Panc1 (cell line): ENCODE results near the gene GFY. TPM values are rescaled to one million over a fixed set of nuclear protein-coding genes. Genes with fewer than 3 reads are reported as not detected.

ENCODE experiments used
- ATAC-seq: fragments of 200-7000 bp; cut with Tn5 transposase; 2 replicates; pipeline ENCODE4 v1.9.1; 2020; ENCODE audit warnings: mild to moderate bottlenecking, moderate library complexity
- BruUV-seq: library from RNA; stranded (reverse); fragments of 400-500 nt; replicated peaks from 2 replicates; lab custom pipeline; 2021; lab: Mats Ljungman, UMichigan
- CTCF ChIA-PET: fragments of 300-600 bp; sonication (Branson Sonifier 250); formaldehyde crosslinking; loops from one replicate; lab custom pipeline; 2022; ENCODE audit warnings: antibody characterized with exemption; lab: Charles Lee
- POLR2A ChIA-PET: fragments of 300-600 bp; sonication (Branson Sonifier 250); formaldehyde crosslinking; loops from one replicate; lab custom pipeline; 2022; ENCODE audit warnings: antibody characterized with exemption; lab: Charles Lee
- DNase-seq: peaks from one replicate; pipeline ENCODE4 v3.0.0-alpha.2; 2010; ENCODE audit warnings: low read depth, low spot score
- H3K27ac ChIP-seq: 2 replicates; pipeline ENCODE4 v1.5.1; 2011; ENCODE audit warnings: mild to moderate bottlenecking, low read length, inconsistent platforms
- H3K27me3 ChIP-seq: fragments of 200-500 bp; sonication (Bioruptor generic); 2 replicates; pipeline ENCODE4 v1.6.0; 2014; ENCODE audit warnings: low read length, inconsistent platforms; ENCODE audit not compliant: control insufficient read depth, insufficient read depth
- H3K36me3 ChIP-seq: fragments of 200-500 bp; sonication (Bioruptor generic); 2 replicates; pipeline ENCODE4 v1.5.1; 2014; ENCODE audit warnings: inconsistent platforms, mild to moderate bottlenecking, low read length, moderate library complexity; ENCODE audit not compliant: control insufficient read depth, insufficient read depth
- H3K4me1 ChIP-seq: 2 replicates; pipeline ENCODE4 v1.5.1; 2011; ENCODE audit warnings: inconsistent platforms, mild to moderate bottlenecking, low read length, moderate library complexity; ENCODE audit not compliant: control insufficient read depth, insufficient read depth
- H3K4me3 ChIP-seq, 2 experiments: 2 replicates each; pipeline ENCODE4 v1.5.1; 2011 to 2012; ENCODE audit warnings: low read depth in 2 of 2, low read length in 2 of 2, mild to moderate bottlenecking in 2 of 2, inconsistent platforms in 1 of 2, moderate library complexity in 1 of 2
- H3K9me3 ChIP-seq: fragments of 200-500 bp; sonication (Bioruptor generic); 2 replicates; pipeline ENCODE4 v1.5.1; 2014; ENCODE audit warnings: low read depth, mild to moderate bottlenecking, inconsistent platforms, low read length, moderate library complexity; ENCODE audit not compliant: control insufficient read depth, insufficient read depth
- CTCF ChIP-seq: fragments of 450-650 bp; IDR thresholded peaks from 2 replicates; pipeline ENCODE4 v1.5.1; 2017; ENCODE audit warnings: mild to moderate bottlenecking
- POLR2AphosphoS5 ChIP-seq: IDR thresholded peaks from 2 replicates; pipeline ENCODE4 v1.6.1; 2012; ENCODE audit warnings: mild to moderate bottlenecking, low read depth, low read length, moderate library complexity
- REST ChIP-seq, 2 experiments: IDR thresholded peaks; 2 replicates each; pipeline ENCODE4 v1.6.1; 2011 to 2012; ENCODE audit warnings: low read depth in 2 of 2, control low read depth in 1 of 2, low read length in 1 of 2, mild to moderate bottlenecking in 1 of 2, moderate library complexity in 1 of 2; ENCODE audit not compliant: insufficient read depth in 1 of 2
- SIN3A ChIP-seq: IDR thresholded peaks from 2 replicates; pipeline ENCODE4 v1.6.1; 2012; ENCODE audit warnings: low read depth, mild to moderate bottlenecking, low read length, moderate library complexity, borderline replicate concordance; ENCODE audit not compliant: insufficient read depth
- TCF7L2 ChIP-seq: IDR thresholded peaks from 2 replicates; pipeline ENCODE4 v1.6.1; 2011; ENCODE audit warnings: mild to moderate bottlenecking, low read depth, low read length, inconsistent platforms
- in situ Hi-C: cut with HindIII; loops from 2 replicates; pipeline ENCODE4 v1.10.0; 2016; ENCODE audit warnings: low sequenced_read_pairs, low pct_unique_long_range_greater_than_20kb
- intact Hi-C: fragments of 100-400 bp; cut with micrococcal nuclease; formaldehyde crosslinking; loops from one replicate; pipeline ENCODE4 v1.10.0; 2022; ENCODE audit not compliant: unreplicated experiment
- total RNA-seq: library from RNA; stranded (reverse); gene quantifications from one replicate; pipeline ENCODE4 v1.2.1, GENCODE V29; 2021; ENCODE audit not compliant: unreplicated experiment

Gene GFY
- total RNA-seq, 1 experiment from 2014 or later = not detected

- TF ChIP-seq REST (IDR thresholded peaks at IDR 0.05; ENCODE audit: insufficient read depth in 1 of 2, low read depth in 2 of 2, low read length in 1 of 2) (no peak), CTCF (peak; percentile 97)
- BruUV-seq = no TSS peak
- in situ Hi-C loops = no loop called here
- no peaks in the 10 kb centered on the region for H3K4me1 ChIP-seq
- peak within 1 kb of the TSS; percentile 48; the same call in 1 of the 2 replicates for H3K27ac ChIP-seq
- H3K4me3 ChIP-seq = peak within 1 kb of the TSS; percentile 42 to 59
- peak; percentile 72 for ATAC-seq
- DNase-seq = no peak
- intact Hi-C loops = no loop called here
- ChIA-PET POLR2A (no interaction called here), CTCF (interaction anchor here (0.9 kb wide), 1 partner anchor 73 kb away, joined by 3 read pairs; no protein-coding TSS in a partner anchor)
- H3K9me3 ChIP-seq = no peaks in the 10 kb centered on the region
- no peaks in the 10 kb centered on the region for H3K36me3 ChIP-seq
- H3K27me3 ChIP-seq = no peaks in the 10 kb centered on the region
Observed at GRCh38 chr19:49473868-49474541, 48.8 kb downstream of the GFY start, which contains the start of gene FLT3LG. TSS of gene FLT3LG (plus strand) at chr19:49474215. CDS start at chr19:49474640, 425 bp downstream.

- H3K9me3 ChIP-seq = no peaks in the 10 kb centered on the region
- TF ChIP-seq CTCF (no peak), SIN3A (no peak), REST (IDR thresholded peaks at IDR 0.05; ENCODE audit: insufficient read depth in 1 of 2, low read depth in 2 of 2, low read length in 1 of 2) (no peak), POLR2AphosphoS5 (no peak), TCF7L2 (no peak)
- H3K4me3 ChIP-seq = peak overlapping the region in 1 of 2 experiments; percentile 59; a peak in 3 of 4 replicates
- no peaks in the 10 kb centered on the region for H3K36me3 ChIP-seq
- H3K4me1 ChIP-seq = no peaks in the 10 kb centered on the region
- H3K27ac ChIP-seq = no peak overlapping the region
- in situ Hi-C loops = no loop called here
- intact Hi-C loops = no loop called here
- H3K27me3 ChIP-seq = no peaks in the 10 kb centered on the region
- no TSS peak for BruUV-seq
- DNase-seq (no peak), ATAC-seq (no peak)
- ChIA-PET POLR2A (no interaction called here), CTCF (no interaction called here)
Observed at GRCh38 chr19:49474542-49474924, 49.3 kb downstream of the GFY start.
